Endodermal cell (in vitro differentiated cells): Measurements from ENCODE around the gene NKD2. TPM values are rescaled to one million over a fixed set of nuclear protein-coding genes. Genes with fewer than 3 reads are reported as not detected.

Experiments
- DNase-seq: peaks from one replicate; pipeline ENCODE4 v3.0.0-alpha.2; 2017
- H3K27ac ChIP-seq: 2 replicates; pipeline ENCODE4 v1.5.1; 2013; ENCODE audit warnings: mild to moderate bottlenecking, low read depth, low read length, moderate library complexity
- H3K27me3 ChIP-seq: 2 replicates; pipeline ENCODE4 v1.6.1; 2013; ENCODE audit warnings: mild to moderate bottlenecking, low read length, moderate library complexity; ENCODE audit not compliant: insufficient read depth, control insufficient read depth, poor library complexity, severe bottlenecking
- H3K36me3 ChIP-seq: 2 replicates; pipeline ENCODE4 v1.7.0; 2013; ENCODE audit warnings: mild to moderate bottlenecking, low read length, moderate library complexity; ENCODE audit not compliant: control insufficient read depth, insufficient read depth
- H3K4me1 ChIP-seq: one replicate; pipeline ENCODE4 v1.7.0; 2013; ENCODE audit warnings: low read length; ENCODE audit not compliant: control insufficient read depth, insufficient read depth
- H3K4me3 ChIP-seq: 2 replicates; pipeline ENCODE4 v1.5.1; 2013; ENCODE audit warnings: mild to moderate bottlenecking, low read length, moderate library complexity
- H3K9ac ChIP-seq: 2 replicates; pipeline ENCODE4 v1.6.1; 2013; ENCODE audit warnings: mild to moderate bottlenecking, low read length, moderate library complexity; ENCODE audit not compliant: poor library complexity, severe bottlenecking; ENCODE audit errors: extremely low read depth
- H3K9me3 ChIP-seq: 2 replicates; pipeline ENCODE4 v1.6.1; 2013; ENCODE audit warnings: mild to moderate bottlenecking, low read length, moderate library complexity; ENCODE audit not compliant: control insufficient read depth
- H3K27ac Mint-ChIP-seq: 2 replicates; pipeline ENCODE4 v1.8.0; 2020; ENCODE audit warnings: mixed read lengths
- H3K27me3 Mint-ChIP-seq: 2 replicates; pipeline ENCODE4 v1.8.0; 2021; ENCODE audit warnings: mild to moderate bottlenecking, mixed read lengths; ENCODE audit not compliant: insufficient read depth
- H3K36me3 Mint-ChIP-seq: 2 replicates; pipeline ENCODE4 v1.8.0; 2020; ENCODE audit warnings: low read depth, mixed read lengths
- H3K4me1 Mint-ChIP-seq: 2 replicates; pipeline ENCODE4 v1.8.0; 2020; ENCODE audit warnings: mixed read lengths
- H3K4me3 Mint-ChIP-seq: 2 replicates; pipeline ENCODE4 v1.8.0; 2020; ENCODE audit warnings: mild to moderate bottlenecking, moderate library complexity, mixed read lengths
- H3K9me3 Mint-ChIP-seq: 2 replicates; pipeline ENCODE4 v1.8.0; 2020; ENCODE audit warnings: mild to moderate bottlenecking, mixed read lengths
- CTCF ChIP-seq: fragments of 200-600 bp; sonication (generic); conservative IDR thresholded peaks from 2 replicates; pipeline ENCODE4 v1.5.0; 2021; ENCODE audit warnings: antibody characterized with exemption, mild to moderate bottlenecking
- WGBS, 2 experiments: methylation state at CpG; one replicate each; pipeline versions ENCODE4 v1.1.5 to v1.1.7; 2013; ENCODE audit warnings: missing lambda C conversion rate in 2 of 2, mixed read lengths in 1 of 2; ENCODE audit not compliant: insufficient coverage in 1 of 2, insufficient read length in 1 of 2; 5-methylcytosine and 5-hydroxymethylcytosine counted together
- total RNA-seq, 2 donors: library from RNA; stranded (reverse); fragmentation: NEBNext Ultra II Directional in 1 of 2; extraction: Animal tissue kit (Norgen Biotek cat#: 25700) in 1 of 2; gene quantifications; 2 replicates in 1 of 2; 3 replicates in 1 of 2; pipeline ENCODE4 v1.2.1, GENCODE V29; 2021

Gene NKD2
- total RNA-seq, 2 donors from 2014 or later: 11.2 to 13.9 TPM

DNA sequence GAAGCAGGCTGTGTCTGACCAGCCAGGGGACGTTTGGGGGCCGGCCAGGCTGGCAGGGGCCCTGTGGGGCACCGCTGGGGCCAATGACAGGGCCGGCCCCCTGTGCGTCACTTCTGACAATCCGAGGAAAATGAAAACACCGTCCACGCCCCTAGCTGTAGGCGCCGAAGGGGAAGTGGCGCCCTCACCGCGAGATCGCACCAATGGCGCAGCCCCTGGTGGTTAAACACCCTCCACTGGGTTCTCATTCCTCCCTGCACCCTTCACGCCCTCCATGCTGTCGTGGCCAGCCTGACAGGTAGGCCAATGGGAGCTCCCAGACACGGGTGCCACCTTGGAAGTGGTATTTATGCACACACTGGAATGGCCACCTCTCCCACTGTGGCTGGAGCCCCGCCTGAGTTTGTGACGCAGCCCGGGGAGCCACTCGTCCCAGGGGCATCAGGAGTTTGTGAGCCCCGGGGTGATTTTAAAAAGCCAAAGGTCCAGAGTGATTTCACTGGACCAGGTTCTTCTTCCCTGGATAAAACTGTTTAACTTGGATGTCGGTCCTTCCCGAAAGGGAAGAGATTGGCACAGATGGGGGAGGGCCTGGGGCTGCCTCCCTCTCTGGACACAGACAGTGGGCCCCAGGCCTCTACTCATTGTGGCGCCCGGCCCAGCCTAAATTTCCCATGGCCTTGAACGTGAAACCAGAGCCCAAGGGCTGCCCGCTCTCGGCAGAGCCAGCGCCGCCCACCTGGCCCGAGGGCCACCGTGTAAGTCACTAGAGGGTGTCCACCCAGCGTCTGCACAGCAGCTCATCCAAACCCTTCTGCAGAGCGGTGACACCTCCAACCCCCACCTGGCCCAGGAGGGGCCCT, 49.7 kb downstream of the NKD2 start:
- no peaks in the 10 kb centered on the region for H3K4me1 ChIP-seq
- H3K9me3 Mint-ChIP-seq: no peaks in the 10 kb centered on the region
- no peak overlapping the region for H3K27ac Mint-ChIP-seq
- no peak overlapping the region for H3K9ac ChIP-seq
- H3K27ac ChIP-seq: no peak overlapping the region
- no peaks in the 10 kb centered on the region for H3K4me1 Mint-ChIP-seq
- H3K4me3 Mint-ChIP-seq: no peak overlapping the region
- no peak overlapping the region for H3K4me3 ChIP-seq
- no peaks in the 10 kb centered on the region for H3K27me3 ChIP-seq
- no peak for DNase-seq
- TF ChIP-seq CTCF: no peak
- H3K36me3 ChIP-seq: peaks cover 15% of the 10 kb centered on the region
- no peaks in the 10 kb centered on the region for H3K27me3 Mint-ChIP-seq
- no peaks in the 10 kb centered on the region for H3K9me3 ChIP-seq
- peaks cover 27% of the 10 kb centered on the region for H3K36me3 Mint-ChIP-seq
- WGBS, 2 experiments: 94 to 97% methylated on average over 29 to 36 of the region's 36 CpGs

GRCh38 chr5:1058988-1059883, 50.6 kb downstream of the NKD2 start:
- no peak overlapping the region for H3K27ac Mint-ChIP-seq

More at GRCh38 chr5:1058988-1059883, 50.6 kb downstream of the NKD2 start:
- DNase-seq: no peak
- Mint-ChIP-seq H3K36me3 (peaks cover 27% of the 10 kb centered on the region), H3K9me3 (no peaks in the 10 kb centered on the region), H3K4me3 (no peak overlapping the region), H3K4me1 (no peaks in the 10 kb centered on the region), H3K27me3 (no peaks in the 10 kb centered on the region)
- Histone ChIP-seq H3K9ac (no peak overlapping the region), H3K36me3 (peaks cover 14% of the 10 kb centered on the region), H3K9me3 (no peaks in the 10 kb centered on the region), H3K4me1 (no peaks in the 10 kb centered on the region), H3K4me3 (no peak overlapping the region), H3K27ac (peak overlapping the region; percentile 53), H3K27me3 (no peaks in the 10 kb centered on the region)
- no peak for TF ChIP-seq CTCF
- 92 to 96% methylated on average over 17 to 31 of the region's 34 CpGs for WGBS, 2 experiments
